HCT116 (cell line): ENCODE results near the gene TRMT1. TPM values are rescaled to one million over a fixed set of nuclear protein-coding genes. Genes with fewer than 3 reads are reported as not detected.

Experiments
- ATAC-seq: fragments of 200-7000 bp; cut with Tn5 transposase; 2 replicates; pipeline ENCODE4 v1.9.1; 2020; ENCODE audit warnings: mild to moderate bottlenecking, moderate library complexity
- BruUV-seq: library from RNA; stranded (reverse); fragments of 400-500 nt; replicated peaks from 2 replicates; lab custom pipeline; 2021; lab: Mats Ljungman, UMichigan
- CTCF ChIA-PET: fragments of 300-600 bp; sonication (Branson Sonifier 250); formaldehyde crosslinking; loops from one replicate; lab custom pipeline; 2021; ENCODE audit warnings: antibody characterized with exemption; lab: Charles Lee
- POLR2A ChIA-PET: fragments of 300-600, 350-600 bp; sonication (Branson Sonifier 250); formaldehyde crosslinking; loops from one replicate; lab custom pipeline; 2021; ENCODE audit warnings: antibody characterized with exemption; lab: Charles Lee
- RAD21 ChIA-PET, 2 experiments: fragments of 300-600 bp; sonication (Branson Sonifier 250); formaldehyde crosslinking; loops; one replicate each; lab custom pipeline; 2023; ENCODE audit warnings: low total read pairs in 2 of 2; ENCODE audit not compliant: uncharacterized antibody in 2 of 2, unreplicated experiment in 2 of 2, low non-redundant PET in 1 of 2; lab: Charles Lee
- DNase-seq: peaks from one replicate; pipeline ENCODE4 v3.0.0-alpha.2; 2010; ENCODE audit warnings: low read depth, low spot score
- H2AFZ ChIP-seq: fragments of 200-600 bp; shearing (Covaris generic), sonication (generic); 2 replicates; pipeline ENCODE4 v1.6.1; 2017; ENCODE audit warnings: low read depth, mixed run types, mixed read lengths, antibody characterized with exemption, low read length; ENCODE audit not compliant: poor library complexity, severe bottlenecking
- H3K27ac ChIP-seq: 2 replicates; pipeline ENCODE4 v1.5.1; 2012; ENCODE audit warnings: low read depth, low read length
- H3K27me3 ChIP-seq: fragments of 200-600 bp; sonication (generic); 2 replicates; pipeline ENCODE4 v1.6.1; 2016; ENCODE audit warnings: mixed run types, low read length, mixed read lengths; ENCODE audit not compliant: insufficient read depth
- H3K36me3 ChIP-seq, 2 experiments: fragments of 200-500 bp in 1 of 2; fragments of 200-600 bp in 1 of 2; sonication (Bioruptor generic) in 1 of 2; sonication (generic) in 1 of 2; 2 replicates each; pipeline versions ENCODE4 v1.5.1 to v1.6.1; 2014 to 2016; ENCODE audit warnings: low read length in 2 of 2, inconsistent platforms in 1 of 2, mixed read lengths in 1 of 2, mixed run types in 1 of 2; ENCODE audit not compliant: insufficient read depth in 2 of 2, control insufficient read depth in 1 of 2
- H3K4me1 ChIP-seq, 2 experiments: fragments of 200-600 bp in 1 of 2; sonication (generic) in 1 of 2; 2 replicates each; pipeline versions ENCODE4 v1.5.1 to v1.6.1; 2012 to 2017; ENCODE audit warnings: low read length in 2 of 2, inconsistent platforms in 1 of 2, mild to moderate bottlenecking in 1 of 2, mixed read lengths in 1 of 2, mixed run types in 1 of 2, moderate library complexity in 1 of 2; ENCODE audit not compliant: insufficient read depth in 2 of 2, control insufficient read depth in 1 of 2
- H3K4me2 ChIP-seq: fragments of 200-600 bp; sonication (generic); 2 replicates; pipeline ENCODE4 v1.6.1; 2017; ENCODE audit warnings: mixed run types, low read length, mixed read lengths
- H3K4me3 ChIP-seq, 2 experiments: fragments of 200-600 bp in 1 of 2; sonication (generic) in 1 of 2; replicated peaks in 1 of 2; 2 replicates each; pipeline ENCODE4 v1.5.1; 2011 to 2016; ENCODE audit warnings: low read length in 2 of 2, control low read depth in 1 of 2, low read depth in 1 of 2, mild to moderate bottlenecking in 1 of 2, mixed read lengths in 1 of 2, mixed run types in 1 of 2
- H3K79me2 ChIP-seq: fragments of 200-600 bp; sonication (generic); 2 replicates; pipeline ENCODE4 v1.6.1; 2017; ENCODE audit warnings: mild to moderate bottlenecking, mixed run types, low read length, moderate library complexity, mixed read lengths; ENCODE audit not compliant: insufficient read depth
- H3K9ac ChIP-seq: fragments of 200-600 bp; sonication (generic); 2 replicates; pipeline ENCODE4 v1.6.1; 2016; ENCODE audit warnings: low read length, mixed read lengths
- H3K9me2 ChIP-seq: fragments of 200-600 bp; sonication (generic), shearing (Covaris generic); 2 replicates; pipeline ENCODE4 v1.6.1; 2017; ENCODE audit warnings: mixed run types, mild to moderate bottlenecking, moderate library complexity; ENCODE audit not compliant: insufficient read depth
- H3K9me3 ChIP-seq, 2 experiments: fragments of 200-500 bp in 1 of 2; fragments of 200-600 bp in 1 of 2; sonication (Bioruptor generic) in 1 of 2; sonication (generic) in 1 of 2; 2 replicates each; pipeline ENCODE4 v1.6.1; 2014 to 2017; ENCODE audit warnings: low read length in 2 of 2, mixed read lengths in 2 of 2, inconsistent platforms in 1 of 2, low read depth in 1 of 2, mild to moderate bottlenecking in 1 of 2, mixed run types in 1 of 2, moderate library complexity in 1 of 2; ENCODE audit not compliant: control insufficient read depth in 1 of 2, insufficient read depth in 1 of 2
- H4K20me1 ChIP-seq: fragments of 200-600 bp; sonication (generic), shearing (Covaris generic); 2 replicates; pipeline ENCODE4 v1.6.1; 2017; ENCODE audit warnings: mixed run types, mild to moderate bottlenecking, moderate library complexity; ENCODE audit not compliant: insufficient read depth
- CBX3 ChIP-seq: IDR thresholded peaks from 2 replicates; pipeline ENCODE4 v1.6.1; 2012; ENCODE audit warnings: low read depth
- CEBPB ChIP-seq: IDR thresholded peaks from 2 replicates; pipeline ENCODE4 v1.6.1; 2012; ENCODE audit warnings: low read depth
- ELF1 ChIP-seq: IDR thresholded peaks from 2 replicates; pipeline ENCODE4 v1.6.1; 2012; ENCODE audit warnings: low read depth, borderline replicate concordance
- EZH2 ChIP-seq: fragments of 200-600 bp; sonication (generic); IDR thresholded peaks from 2 replicates; pipeline ENCODE4 v1.6.1; 2017; ENCODE audit warnings: antibody characterized with exemption, mixed run types
- EZH2phosphoT487 ChIP-seq: fragments of 200-600 bp; IDR thresholded peaks from 2 replicates; pipeline ENCODE4 v1.6.1; 2018; ENCODE audit warnings: antibody characterized with exemption, borderline replicate concordance
- JUND ChIP-seq: IDR thresholded peaks from 2 replicates; pipeline ENCODE4 v1.6.1; 2012
- MAX ChIP-seq: IDR thresholded peaks from 2 replicates; pipeline ENCODE4 v1.6.1; 2012
- POLR2A ChIP-seq: IDR thresholded peaks from 2 replicates; pipeline ENCODE4 v1.7.0; 2011; ENCODE audit warnings: borderline replicate concordance; ENCODE audit not compliant: insufficient read depth, insufficient read length; ENCODE audit errors: extremely low read depth
- RAD21 ChIP-seq: IDR thresholded peaks from 2 replicates; pipeline ENCODE4 v1.6.1; 2012; ENCODE audit warnings: low read depth, mild to moderate bottlenecking
- SIN3A ChIP-seq: IDR thresholded peaks from 2 replicates; pipeline ENCODE4 v1.6.1; 2012; ENCODE audit warnings: low read depth
- SP1 ChIP-seq: IDR thresholded peaks from 2 replicates; pipeline ENCODE4 v1.6.1; 2012; ENCODE audit warnings: low read depth
- SRF ChIP-seq: IDR thresholded peaks from 2 replicates; pipeline ENCODE4 v1.6.1; 2012; ENCODE audit warnings: low read depth
- TCF7L2 ChIP-seq: IDR thresholded peaks from 2 replicates; pipeline ENCODE4 v1.7.0; 2011; ENCODE audit warnings: borderline replicate concordance, inconsistent platforms; ENCODE audit not compliant: insufficient read depth, insufficient read length; ENCODE audit errors: extremely low read depth
- YY1 ChIP-seq: IDR thresholded peaks from 2 replicates; pipeline ENCODE4 v1.6.1; 2011; ENCODE audit warnings: low read length, low read depth, moderate library complexity, mild to moderate bottlenecking; ENCODE audit not compliant: insufficient replicate concordance; ENCODE audit errors: extremely low read depth
- ZBTB33 ChIP-seq: IDR thresholded peaks from 2 replicates; pipeline ENCODE4 v1.6.1; 2011; ENCODE audit warnings: mild to moderate bottlenecking, low read length, moderate library complexity; ENCODE audit not compliant: insufficient replicate concordance; ENCODE audit errors: extremely low read depth
- intact Hi-C: fragments of 100-400 bp; cut with micrococcal nuclease; formaldehyde crosslinking; loops from 2 replicates; pipeline ENCODE4 v1.10.0; 2022
- total RNA-seq: library from RNA; stranded (reverse); gene quantifications from one replicate; pipeline ENCODE4 v1.2.1, GENCODE V29; 2021; ENCODE audit not compliant: unreplicated experiment

TRMT1 gene
- total RNA-seq, 1 experiment from 2014 or later, result 84.4 TPM

GRCh38 chr19:13122275-13122878 lies 5.8 kb upstream of the TRMT1 start:
- no peaks in the 10 kb centered on the region for H3K9me3 ChIP-seq
- H4K20me1 ChIP-seq, result peaks cover 24% of the 10 kb centered on the region; the same call in 1 of the 2 replicates
- no peak overlapping the region for H3K4me2 ChIP-seq
- peaks cover 12 to 37% of the 10 kb centered on the region in 2 experiments; a peak in 3 of 4 replicates for H3K4me1 ChIP-seq
- no peak overlapping the region for H3K4me3 ChIP-seq
- TF ChIP-seq RAD21 (no peak), SRF (no peak), YY1 (no peak), SIN3A (no peak), ELF1 (no peak), MAX (no peak), POLR2A (no peak), CEBPB (no peak), ZBTB33 (no peak), TCF7L2 (no peak), EZH2phosphoT487 (no peak), SP1 (no peak), JUND (no peak), CBX3 (no peak), EZH2 (no peak)
- ChIA-PET CTCF (no interaction called here), POLR2A (no interaction called here), RAD21 (no interaction called here)
- no peak for DNase-seq
- H3K36me3 ChIP-seq, result peaks cover 9 to 31% of the 10 kb centered on the region in 2 experiments; a peak in 3 of 4 replicates
- no peaks in the 10 kb centered on the region for H3K27me3 ChIP-seq
- ATAC-seq, result no peak
- H3K9ac ChIP-seq, result no peak overlapping the region
- intact Hi-C loops, result no loop called here
- no peaks in the 10 kb centered on the region for H3K9me2 ChIP-seq
- H2AFZ ChIP-seq, result no peak overlapping the region
- BruUV-seq, result no TSS peak
- no peak overlapping the region for H3K27ac ChIP-seq
- peaks cover 91% of the 10 kb centered on the region for H3K79me2 ChIP-seq
